Fibroblast of lung (primary cell): ENCODE results near the gene TMEM239. TPM values are rescaled to one million over a fixed set of nuclear protein-coding genes. Genes with fewer than 3 reads are reported as not detected.

Experiments
- DNase-seq, 2 donors: peaks; one replicate each; pipeline versions ENCODE4 v3.0.0 to v3.0.0-alpha.2; 2010; ENCODE audit warnings: low read depth in 2 of 2
- H2AFZ ChIP-seq: 2 replicates; pipeline ENCODE4 v1.5.1; 2012; ENCODE audit warnings: low read length, control low read depth, inconsistent platforms
- H3K27ac ChIP-seq: 2 replicates; pipeline ENCODE4 v1.5.1; 2011; ENCODE audit warnings: low read length, control low read depth; ENCODE audit not compliant: insufficient read depth
- H3K27me3 ChIP-seq: 2 replicates; pipeline ENCODE4 v1.5.1; 2011; ENCODE audit warnings: mild to moderate bottlenecking, low read length; ENCODE audit not compliant: control insufficient read depth, insufficient read depth
- H3K36me3 ChIP-seq: 2 replicates; pipeline ENCODE4 v1.5.1; 2011; ENCODE audit warnings: low read length; ENCODE audit not compliant: control insufficient read depth, insufficient read depth
- H3K4me1 ChIP-seq: 2 replicates; pipeline ENCODE4 v1.5.1; 2011; ENCODE audit warnings: low read length; ENCODE audit not compliant: control insufficient read depth, insufficient read depth; ENCODE audit errors: extremely low read depth
- H3K4me2 ChIP-seq: 2 replicates; pipeline ENCODE4 v1.5.1; 2011; ENCODE audit warnings: low read length, control low read depth; ENCODE audit not compliant: insufficient read depth; ENCODE audit errors: extremely low read depth
- H3K4me3 ChIP-seq, 4 experiments: fragments of 200-600 bp in 1 of 4; sonication (generic) in 1 of 4; replicated peaks in 1 of 4; 2 replicates each; pipeline ENCODE4 v1.5.1; 2011 to 2016; ENCODE audit warnings: low read length in 4 of 4, low read depth in 3 of 4, mild to moderate bottlenecking in 3 of 4, control low read depth in 2 of 4, inconsistent platforms in 1 of 4, mixed read lengths in 1 of 4; ENCODE audit not compliant: insufficient read depth in 1 of 4; ENCODE audit errors: control extremely low read depth in 1 of 4
- H3K79me2 ChIP-seq: 2 replicates; pipeline ENCODE4 v1.5.1; 2012; ENCODE audit warnings: mild to moderate bottlenecking, low read length, inconsistent platforms; ENCODE audit not compliant: control insufficient read depth, insufficient read depth
- H3K9ac ChIP-seq: 2 replicates; pipeline ENCODE4 v1.5.1; 2011; ENCODE audit warnings: mild to moderate bottlenecking, low read length, control low read depth; ENCODE audit not compliant: insufficient read depth
- H3K9me3 ChIP-seq: 2 replicates; pipeline ENCODE4 v1.5.1; 2012; ENCODE audit warnings: low read depth, low read length; ENCODE audit not compliant: control insufficient read depth, insufficient read depth
- H4K20me1 ChIP-seq: 2 replicates; pipeline ENCODE4 v1.5.1; 2011; ENCODE audit warnings: low read length; ENCODE audit not compliant: control insufficient read depth, insufficient read depth; ENCODE audit errors: extremely low read depth
- CTCF ChIP-seq, 2 donors: IDR thresholded peaks in 1 of 2; conservative IDR thresholded peaks in 1 of 2; 1 replicate in 1 of 2; 2 replicates in 1 of 2; pipeline ENCODE4 v1.5.1; 2011 to 2012; ENCODE audit warnings: low read length in 2 of 2, control low read depth in 1 of 2, inconsistent platforms in 1 of 2, low read depth in 1 of 2, mild to moderate bottlenecking in 1 of 2
- EZH2 ChIP-seq: IDR thresholded peaks from 2 replicates; pipeline ENCODE4 v1.5.1; 2012; ENCODE audit warnings: low read length, control low read depth, mild to moderate bottlenecking; ENCODE audit errors: missing control alignments
- polyA plus RNA-seq, 2 donors: library from polyadenylated mRNA; depleted of rRNA in 1 of 2; stranded (reverse) in 1 of 2; unstranded in 1 of 2; fragments of >200 nt; gene quantifications; 2 replicates each; pipeline ENCODE4 v1.2.1, GENCODE V29; 2011 to 2012; ENCODE audit warnings: missing spikeins in 1 of 2
- total RNA-seq: library from RNA; depleted of rRNA; stranded (reverse); fragments of >200 nt; gene quantifications from 2 replicates; pipeline ENCODE4 v1.2.1, GENCODE V29; 2014

Gene TMEM239
- total and polyA plus RNA-seq, 2 donors (not counting 1 experiment from before 2014, with no cell fraction given), result 0.03 TPM; not detected in 1

GRCh38 chr20:2865101-2865500 lies 48.9 kb downstream of the TMEM239 start:
- no peak overlapping the region for H3K9ac ChIP-seq
- H4K20me1 ChIP-seq, result no peaks in the 10 kb centered on the region
- no peak overlapping the region for H3K4me2 ChIP-seq
- DNase-seq, result no peak
- no peaks in the 10 kb centered on the region for H3K27me3 ChIP-seq
- H3K4me3 ChIP-seq, result no peak overlapping the region
- TF ChIP-seq CTCF (conservative IDR thresholded peaks at IDR 0.05 in 1 of 2, IDR thresholded peaks at IDR 0.05 in 1 of 2; ENCODE audit: low read depth in 1 of 2, low read length in 2 of 2) (no peak), EZH2 (no peak)
- H3K36me3 ChIP-seq, result peaks cover 19% of the 10 kb centered on the region
- no peaks in the 10 kb centered on the region for H3K9me3 ChIP-seq
- no peaks in the 10 kb centered on the region for H3K79me2 ChIP-seq
- no peak overlapping the region for H2AFZ ChIP-seq
- H3K27ac ChIP-seq, result no peak overlapping the region
- H3K4me1 ChIP-seq, result no peaks in the 10 kb centered on the region

GRCh38 chr20:2865630-2866029 lies 49.5 kb downstream of the TMEM239 start:
- H3K9me3 ChIP-seq, result no peaks in the 10 kb centered on the region
- no peak overlapping the region for H2AFZ ChIP-seq
- no peak overlapping the region for H3K9ac ChIP-seq
- no peak for DNase-seq
- no peak overlapping the region for H3K27ac ChIP-seq
- no peaks in the 10 kb centered on the region for H4K20me1 ChIP-seq
- no peaks in the 10 kb centered on the region for H3K27me3 ChIP-seq
- TF ChIP-seq EZH2 (no peak), CTCF (conservative IDR thresholded peaks at IDR 0.05 in 1 of 2, IDR thresholded peaks at IDR 0.05 in 1 of 2; ENCODE audit: low read depth in 1 of 2, low read length in 2 of 2) (peak in 1 of 2 donors; percentile 10)
- H3K4me2 ChIP-seq, result no peak overlapping the region
- no peak overlapping the region for H3K4me3 ChIP-seq
- peaks cover 17% of the 10 kb centered on the region for H3K36me3 ChIP-seq
- peaks cover 1% of the 10 kb centered on the region for H3K4me1 ChIP-seq
- H3K79me2 ChIP-seq, result no peaks in the 10 kb centered on the region

GRCh38 chr20:2866236-2866635 lies 50.1 kb downstream of the TMEM239 start:
- no peaks in the 10 kb centered on the region for H4K20me1 ChIP-seq
- no peaks in the 10 kb centered on the region for H3K79me2 ChIP-seq
- no peak overlapping the region for H3K9ac ChIP-seq
- no peaks in the 10 kb centered on the region for H3K27me3 ChIP-seq
- H3K4me1 ChIP-seq, result peaks cover 5% of the 10 kb centered on the region
- H3K4me2 ChIP-seq, result no peak overlapping the region
- H3K9me3 ChIP-seq, result no peaks in the 10 kb centered on the region
- TF ChIP-seq EZH2 (no peak), CTCF (conservative IDR thresholded peaks at IDR 0.05 in 1 of 2, IDR thresholded peaks at IDR 0.05 in 1 of 2; ENCODE audit: low read depth in 1 of 2, low read length in 2 of 2) (no peak)
- peaks cover 12% of the 10 kb centered on the region for H3K36me3 ChIP-seq
- H3K4me3 ChIP-seq, result no peak overlapping the region
- no peak for DNase-seq
- no peak overlapping the region for H3K27ac ChIP-seq
- H2AFZ ChIP-seq, result no peak overlapping the region
